ENCODE results near the gene TMEM255A. TPM values are rescaled to one million over a fixed set of nuclear protein-coding genes. Genes with fewer than 3 reads are reported as not detected.

Gene TMEM255A
- polyA plus RNA-seq, 1 donor: 9.3 TPM

GRCh38 chrX:120308558-120308957 is 2.7 kb downstream of the TMEM255A start:
- DNase-seq (ENCODE audit: low read depth): no peak

- DNase-seq (ENCODE audit: low read depth): no peak
These were observed 4.6 kb downstream of the TMEM255A start for GRCh38 chrX:120306630-120307029.

GRCh38 chrX:120305531-120306141 is 5.6 kb downstream of the TMEM255A start:
- no peak for DNase-seq (ENCODE audit: low read depth)

GRCh38 chrX:120304256-120304655 is 7.0 kb downstream of the TMEM255A start:
- no peak for DNase-seq (ENCODE audit: low read depth)

GRCh38 chrX:120302434-120302833 is 8.8 kb downstream of the TMEM255A start:
- DNase-seq (ENCODE audit: low read depth): no peak

GRCh38 chrX:120301960-120302359 is 9.3 kb downstream of the TMEM255A start:
- DNase-seq (ENCODE audit: low read depth): no peak

GRCh38 chrX:120301497-120301896 is 9.8 kb downstream of the TMEM255A start:
- no peak for DNase-seq (ENCODE audit: low read depth)

- DNase-seq (ENCODE audit: low read depth): no peak
These were observed 11.3 kb downstream of the TMEM255A start for GRCh38 chrX:120299928-120300327.

GRCh38 chrX:120297923-120298322 is 13.3 kb downstream of the TMEM255A start:
- no peak for DNase-seq (ENCODE audit: low read depth)

- DNase-seq (ENCODE audit: low read depth): no peak
These were observed 16.6 kb downstream of the TMEM255A start for GRCh38 chrX:120294651-120295050.

GRCh38 chrX:120293015-120293414 is 18.2 kb downstream of the TMEM255A start:
- no peak for DNase-seq (ENCODE audit: low read depth)

GRCh38 chrX:120291211-120291610 is 20.1 kb downstream of the TMEM255A start:
- DNase-seq (ENCODE audit: low read depth): no peak

- DNase-seq (ENCODE audit: low read depth): no peak
These were observed 21.2 kb downstream of the TMEM255A start for GRCh38 chrX:120290107-120290506.

- DNase-seq (ENCODE audit: low read depth): no peak
These were observed 23.6 kb downstream of the TMEM255A start for GRCh38 chrX:120287513-120288112.

GRCh38 chrX:120286733-120287512 is 24.3 kb downstream of the TMEM255A start:
- DNase-seq (ENCODE audit: low read depth): no peak

- DNase-seq (ENCODE audit: low read depth): no peak
These were observed 28.6 kb downstream of the TMEM255A start for GRCh38 chrX:120282697-120283096.

- no peak for DNase-seq (ENCODE audit: low read depth)
These were observed 29.5 kb downstream of the TMEM255A start for GRCh38 chrX:120281761-120282160.

GRCh38 chrX:120281021-120281624 is 30.1 kb downstream of the TMEM255A start:
- DNase-seq (ENCODE audit: low read depth): no peak

- no peak for DNase-seq (ENCODE audit: low read depth)
These were observed 36.3 kb downstream of the TMEM255A start for GRCh38 chrX:120274958-120275357.

GRCh38 chrX:120274145-120274544 is 37.1 kb downstream of the TMEM255A start:
- no peak for DNase-seq (ENCODE audit: low read depth)

GRCh38 chrX:120271218-120271617 is 40.0 kb downstream of the TMEM255A start:
- no peak for DNase-seq (ENCODE audit: low read depth)

GRCh38 chrX:120270567-120270966 is 40.7 kb downstream of the TMEM255A start:
- DNase-seq (ENCODE audit: low read depth): no peak
